Activated CD4-positive, alpha-beta T cell treated with anti-CD3 and anti-CD28 coated beads, Interleukin-2, amount 10 ng/mL, durations not matched to agents 7 days and 5 days (primary cell): Measurements from ENCODE around the gene PHLDB1. TPM values are rescaled to one million over a fixed set of nuclear protein-coding genes. Genes with fewer than 3 reads are reported as not detected.

ENCODE experiments used
- microRNA-seq: library from miRNA; unstranded; fragments of <30 nt; microRNA quantifications from one replicate; pipeline ENCODE4 v1.2.0, GENCODE V29; 2021; ENCODE audit warnings: borderline microRNAs expressed, borderline replicate concordance
- total RNA-seq, 2 experiments: library from RNA; stranded (reverse); gene quantifications; one replicate each; pipeline ENCODE4 v1.2.3, GENCODE V29; 2021

PHLDB1 gene
- total RNA-seq, 2 experiments from 2014 or later = 0.06 to 0.12 TPM

Small RNA genes lying within 50 kb of the gene (microRNA-seq; reads per million reads assigned to microRNA genes)
- gene MIR6716 = not detected

Other genes with a start within 250 kb of the PHLDB1 start
- 10 to 100 TPM; 42.6 to 49.1 TPM for gene UBE4A, start 248.0 kb upstream of the PHLDB1 start, total RNA-seq
- gene ATP5MG, start 206.0 kb upstream of the PHLDB1 start, total RNA-seq = 100 to 1,000 TPM; 195 to 272 TPM
- gene KMT2A, start 171.1 kb upstream of the PHLDB1 start, total RNA-seq = 100 to 1,000 TPM in 1 of 2 experiments, 10 to 100 TPM in 1; 93.4 to 102 TPM
- gene TTC36, start 80.1 kb upstream of the PHLDB1 start, total RNA-seq = 1 to 10 TPM; 1.1 to 1.8 TPM
- 1 to 10 TPM; 7.8 to 9.5 TPM for gene TMEM25, start 76.4 kb upstream of the PHLDB1 start, total RNA-seq
- 10 to 100 TPM; 12.3 to 13.7 TPM for gene IFT46, start 41.7 kb upstream of the PHLDB1 start, total RNA-seq
- 100 to 1,000 TPM; 113 to 128 TPM for gene ARCN1, start 35.2 kb upstream of the PHLDB1 start, total RNA-seq
- not detected for gene TREH, start 72.0 kb downstream of the PHLDB1 start, total RNA-seq
- gene DDX6, start 183.5 kb downstream of the PHLDB1 start, total RNA-seq = 100 to 1,000 TPM; 163 to 180 TPM